Measurements from ENCODE around the gene PRKAA1.

DNA sequence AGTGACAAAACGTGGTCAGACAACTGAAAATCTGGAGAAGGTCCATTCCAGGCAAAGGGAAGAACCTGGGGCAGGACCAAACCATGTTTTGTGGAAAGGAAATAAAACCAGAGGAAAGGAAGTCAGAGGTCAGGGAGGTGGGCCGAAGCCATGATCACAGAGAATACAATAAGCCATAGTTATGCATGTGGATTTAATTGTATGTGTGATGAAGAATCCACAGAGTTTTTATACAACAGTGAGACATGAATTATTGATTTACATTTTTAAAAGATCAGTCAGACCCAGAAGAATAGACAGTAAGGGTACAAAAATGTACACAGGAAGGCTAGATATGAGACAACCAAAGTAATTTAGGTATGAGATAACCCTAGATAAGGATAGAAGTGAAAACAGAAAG, 63.2 kb downstream of the PRKAA1 start:
- TF ChIP-seq, protein P1, sequence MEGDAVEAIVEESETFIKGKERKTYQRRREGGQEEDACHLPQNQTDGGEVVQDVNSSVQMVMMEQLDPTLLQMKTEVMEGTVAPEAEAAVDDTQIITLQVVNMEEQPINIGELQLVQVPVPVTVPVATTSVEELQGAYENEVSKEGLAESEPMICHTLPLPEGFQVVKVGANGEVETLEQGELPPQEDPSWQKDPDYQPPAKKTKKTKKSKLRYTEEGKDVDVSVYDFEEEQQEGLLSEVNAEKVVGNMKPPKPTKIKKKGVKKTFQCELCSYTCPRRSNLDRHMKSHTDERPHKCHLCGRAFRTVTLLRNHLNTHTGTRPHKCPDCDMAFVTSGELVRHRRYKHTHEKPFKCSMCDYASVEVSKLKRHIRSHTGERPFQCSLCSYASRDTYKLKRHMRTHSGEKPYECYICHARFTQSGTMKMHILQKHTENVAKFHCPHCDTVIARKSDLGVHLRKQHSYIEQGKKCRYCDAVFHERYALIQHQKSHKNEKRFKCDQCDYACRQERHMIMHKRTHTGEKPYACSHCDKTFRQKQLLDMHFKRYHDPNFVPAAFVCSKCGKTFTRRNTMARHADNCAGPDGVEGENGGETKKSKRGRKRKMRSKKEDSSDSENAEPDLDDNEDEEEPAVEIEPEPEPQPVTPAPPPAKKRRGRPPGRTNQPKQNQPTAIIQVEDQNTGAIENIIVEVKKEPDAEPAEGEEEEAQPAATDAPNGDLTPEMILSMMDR (IDR thresholded peaks at IDR 0.05) = no peak
- TF ChIP-seq POLR2A (IDR thresholded peaks at IDR 0.05) = no peak
